AG09319 (cell line): Measurements from ENCODE around the gene ELMOD1.

Experiments
- DNase-seq: peaks from one replicate; pipeline ENCODE4 v3.0.0-alpha.2; 2010; ENCODE audit warnings: low read depth; ENCODE audit errors: extremely low read depth
- CTCF ChIP-seq: IDR thresholded peaks from 2 replicates; pipeline ENCODE4 v1.5.1; 2011; ENCODE audit warnings: low read depth, mild to moderate bottlenecking, inconsistent platforms, low read length, moderate library complexity

The ELMOD1 gene

GRCh38 chr11:107590460-107591377 lies at the start of gene ELMOD1:
Gene ELMOD1 (plus strand): TSS chr11:107591147. CDS start chr11:107618190, 27,043 bp downstream.
- TF ChIP-seq CTCF = peak; percentile 15
- DNase-seq = no peak

- TF ChIP-seq CTCF = no peak
- DNase-seq = no peak
These were observed 45.8 kb upstream of the ELMOD1 start for GRCh38 chr11:107545101-107545514.

GRCh38 chr11:107547961-107548360 lies 43.0 kb upstream of the ELMOD1 start:
- no peak for DNase-seq
- no peak for TF ChIP-seq CTCF

- TF ChIP-seq CTCF = peak; percentile 87
- no peak for DNase-seq
These were observed 41.5 kb upstream of the ELMOD1 start for GRCh38 chr11:107549253-107549953.

- no peak for TF ChIP-seq CTCF
These were observed 41.0 kb upstream of the ELMOD1 start for GRCh38 chr11:107549954-107550285.

GRCh38 chr11:107550304-107550703 lies 40.6 kb upstream of the ELMOD1 start:
- TF ChIP-seq CTCF = no peak
- no peak for DNase-seq

More at GRCh38 chr11:107549954-107550285, 41.0 kb upstream of the ELMOD1 start:
- no peak for DNase-seq

- DNase-seq = no peak
- no peak for TF ChIP-seq CTCF
These were observed 29.3 kb upstream of the ELMOD1 start for GRCh38 chr11:107561688-107562087.
